NOMO-1 treated with dmso at 0.1 percent for 144 hours (cell line): ENCODE measurements around the gene RNF213.
"Not testable (repeated sequence)": the region's sequence is repeated elsewhere in the genome, so short reads cannot be mapped to it uniquely, and the experiment has no call there.

Source experiments
- DNase-seq: peaks from one replicate; lab custom pipeline; 2025; ENCODE audit not compliant: unreplicated experiment; lab: John Stamatoyannopoulos, UW

Gene RNF213

GRCh38 chr17:80267391-80267790 lies 6.7 kb downstream of the RNF213 start:
- DNase-seq = no peak

- DNase-seq = no peak
Observed at GRCh38 chr17:80268427-80268826, 7.8 kb downstream of the RNF213 start.

- DNase-seq = no peak
Observed at GRCh38 chr17:80269405-80269807, 8.8 kb downstream of the RNF213 start.

- no peak for DNase-seq
Observed at GRCh38 chr17:80270104-80270503, 9.5 kb downstream of the RNF213 start.

- DNase-seq = no peak
Observed at GRCh38 chr17:80270836-80271235, 10.2 kb downstream of the RNF213 start.

- DNase-seq = no peak
Observed at GRCh38 chr17:80272366-80272765, 11.7 kb downstream of the RNF213 start.

GRCh38 chr17:80274331-80274730 lies 13.7 kb downstream of the RNF213 start:
- no peak for DNase-seq

GRCh38 chr17:80274871-80275449 lies 14.3 kb downstream of the RNF213 start:
- DNase-seq = no peak

- not testable (repeated sequence) for DNase-seq
Observed at GRCh38 chr17:80275857-80276256, 15.2 kb downstream of the RNF213 start.

- DNase-seq = no peak
Observed at GRCh38 chr17:80277751-80278671, 17.4 kb downstream of the RNF213 start.

GRCh38 chr17:80279895-80280294 lies 19.2 kb downstream of the RNF213 start:
- no peak for DNase-seq

- DNase-seq = no peak
Observed at GRCh38 chr17:80281516-80281915, 20.9 kb downstream of the RNF213 start.

GRCh38 chr17:80283116-80283852 lies 22.6 kb downstream of the RNF213 start:
- no peak for DNase-seq

GRCh38 chr17:80284631-80285030 lies 24.0 kb downstream of the RNF213 start:
- DNase-seq = no peak

GRCh38 chr17:80285237-80285920 lies 24.7 kb downstream of the RNF213 start:
- no peak for DNase-seq

- no peak for DNase-seq
Observed at GRCh38 chr17:80286638-80286960, 25.9 kb downstream of the RNF213 start.

- no peak for DNase-seq
Observed at GRCh38 chr17:80287038-80287437, 26.4 kb downstream of the RNF213 start.

- no peak for DNase-seq
Observed at GRCh38 chr17:80287806-80288567, 27.3 kb downstream of the RNF213 start.

- DNase-seq = no peak
Observed at GRCh38 chr17:80289616-80290015, 29.0 kb downstream of the RNF213 start.

GRCh38 chr17:80290156-80290555 lies 29.5 kb downstream of the RNF213 start:
- DNase-seq = no peak

GRCh38 chr17:80291260-80291659 lies 30.6 kb downstream of the RNF213 start:
- no peak for DNase-seq
